HG03196 (cell line): Measurements from ENCODE around the gene TSPAN14.
"Not testable (repeated sequence)": the region's sequence is repeated elsewhere in the genome, so short reads cannot be mapped to it uniquely, and the experiment has no call there.

Experiments
- ATAC-seq: cut with Tn5 transposase; IDR thresholded peaks from one replicate; pipeline ENCODE4 v1.9.1; 2021; ENCODE audit not compliant: unreplicated experiment

The TSPAN14 gene

GRCh38 chr10:80468002-80468401 lies 13.9 kb downstream of the TSPAN14 start:
- no peak for ATAC-seq

DNA sequence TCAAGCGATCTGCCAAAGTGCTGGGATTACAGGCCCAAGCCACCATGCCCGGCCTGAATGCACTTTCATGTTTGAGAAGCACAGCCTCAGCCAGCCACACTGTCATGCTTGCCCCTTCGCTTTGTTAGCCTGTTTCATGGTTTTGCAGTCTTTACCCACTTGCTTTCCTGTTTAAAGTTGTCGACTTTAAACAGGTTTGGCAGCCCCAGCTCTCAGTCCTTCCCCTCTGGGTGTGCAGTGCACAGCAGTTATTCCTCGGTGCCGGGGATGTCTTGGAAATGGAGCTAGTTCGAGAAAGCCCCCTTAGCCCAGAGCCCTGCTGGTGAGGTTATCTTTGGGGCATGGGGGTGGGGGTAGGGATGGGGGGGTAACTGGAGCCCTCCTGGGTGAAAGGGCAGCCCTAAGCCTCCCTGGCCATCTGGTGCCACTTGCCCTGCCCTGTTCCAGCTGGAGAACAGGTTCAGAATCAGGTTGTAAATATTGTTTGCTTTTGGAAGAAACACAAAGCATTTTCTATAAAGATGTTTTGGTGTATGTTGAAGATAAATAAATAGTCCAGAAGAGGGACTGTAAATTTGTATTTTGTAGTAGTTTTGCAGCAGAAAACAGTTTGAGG lies 14.8 kb downstream of the TSPAN14 start:
- ATAC-seq: no peak

GRCh38 chr10:80470266-80470665 lies 16.2 kb downstream of the TSPAN14 start:
- no peak for ATAC-seq

GRCh38 chr10:80471001-80471400 lies 16.9 kb downstream of the TSPAN14 start:
- ATAC-seq: no peak

DNA sequence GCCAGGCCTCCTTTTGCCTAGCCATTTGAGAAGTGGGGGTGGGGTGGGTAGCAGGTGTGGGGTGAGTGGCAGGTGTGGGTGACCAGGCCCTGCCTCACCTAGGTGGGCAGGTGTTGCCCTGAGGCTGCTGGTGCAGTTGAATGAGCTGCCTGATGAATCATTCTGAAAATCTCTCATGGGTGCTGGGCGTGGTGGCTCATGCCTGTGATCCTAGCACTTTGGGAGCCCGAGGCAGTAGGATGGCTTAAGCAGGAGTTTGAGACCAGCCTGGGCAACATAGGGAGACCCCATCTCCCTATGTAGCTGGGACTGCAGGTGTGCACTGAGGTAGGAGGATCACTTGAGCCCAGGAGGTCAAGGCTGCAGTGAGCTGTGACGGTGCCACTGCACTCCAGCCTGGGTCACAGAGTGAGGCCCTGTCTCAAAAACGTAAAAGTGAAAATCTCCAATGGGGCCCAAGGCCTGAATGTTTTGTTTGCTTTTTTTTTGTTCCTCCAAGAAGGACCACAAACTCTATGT lies 17.7 kb downstream of the TSPAN14 start:
- ATAC-seq: peak; percentile 48

DNA sequence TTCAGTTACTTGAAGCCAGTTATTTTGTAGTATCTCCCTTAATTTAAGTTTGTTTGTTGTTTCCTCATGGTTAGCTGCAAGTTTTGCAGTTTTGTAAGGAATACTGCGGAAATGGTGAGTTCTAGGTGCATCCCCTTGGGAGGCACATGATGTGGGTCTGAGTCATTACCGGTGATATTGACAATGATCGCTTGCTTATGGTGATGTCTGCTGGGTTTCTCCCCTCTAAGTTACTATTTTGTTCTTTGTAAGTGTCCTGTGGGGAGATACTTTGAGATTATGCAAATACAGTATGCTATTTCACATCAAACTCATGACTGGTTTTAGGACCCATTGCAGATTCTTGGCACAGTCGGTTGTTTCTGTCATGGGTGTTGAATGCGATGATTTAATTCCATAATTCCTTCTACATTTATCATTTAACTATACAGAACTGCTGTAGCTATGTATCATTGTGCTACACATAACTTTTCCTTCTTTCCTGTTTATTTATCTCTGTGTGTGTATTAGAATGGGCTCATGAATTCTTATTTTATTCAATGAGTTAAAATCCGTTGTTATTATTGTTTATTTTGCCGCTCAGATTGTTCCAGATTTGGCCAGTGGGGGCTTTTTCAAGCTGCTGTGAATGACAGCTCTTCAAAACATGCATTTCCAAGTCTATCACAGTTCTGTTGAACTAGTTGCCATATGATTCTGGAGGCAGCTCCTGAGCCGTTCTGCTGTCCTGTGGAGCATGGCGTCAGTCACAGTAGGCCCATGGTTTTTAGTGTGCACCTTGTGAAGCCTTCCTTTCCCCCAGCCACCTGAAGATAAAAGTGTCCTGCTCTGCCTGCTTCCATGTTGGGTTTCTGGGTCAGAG lies 18.4 kb downstream of the TSPAN14 start:
- peak; percentile 94 for ATAC-seq

DNA sequence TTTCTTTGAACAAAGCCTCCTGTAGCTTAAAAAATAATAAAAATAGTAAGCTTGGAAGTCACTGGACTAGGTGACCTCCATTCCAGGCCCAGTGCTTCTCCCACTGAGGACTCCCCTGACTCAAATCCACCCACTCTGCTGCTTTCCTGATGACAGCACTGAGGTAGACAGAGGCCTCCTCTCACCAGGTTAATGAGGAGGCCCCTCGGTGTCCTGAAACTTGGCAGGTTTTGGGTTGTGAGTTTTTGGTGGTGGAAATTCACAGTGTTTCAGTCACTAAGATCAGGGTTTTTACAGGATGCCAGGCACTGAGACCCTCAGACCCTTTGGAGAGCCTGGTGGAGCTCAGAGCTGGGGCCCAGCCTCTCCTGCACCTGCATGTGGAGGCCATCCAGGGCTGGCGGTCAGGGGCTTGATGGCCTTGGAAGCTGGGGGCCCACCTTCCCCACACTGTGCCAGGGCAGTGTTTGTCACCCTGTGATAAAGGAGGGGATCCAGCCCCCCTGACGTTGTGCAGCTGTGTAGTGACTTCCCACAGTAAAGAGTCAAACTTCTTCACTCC lies 19.1 kb downstream of the TSPAN14 start:
- ATAC-seq: no peak

- no peak for ATAC-seq
These were observed 19.8 kb downstream of the TSPAN14 start for GRCh38 chr10:80473692-80474596.

- ATAC-seq: no peak
These were observed 20.4 kb downstream of the TSPAN14 start for GRCh38 chr10:80474597-80474910.

GRCh38 chr10:80474941-80475340 lies 20.8 kb downstream of the TSPAN14 start:
- ATAC-seq: no peak

GRCh38 chr10:80475641-80476040 lies 21.5 kb downstream of the TSPAN14 start:
- not testable (repeated sequence) for ATAC-seq

DNA sequence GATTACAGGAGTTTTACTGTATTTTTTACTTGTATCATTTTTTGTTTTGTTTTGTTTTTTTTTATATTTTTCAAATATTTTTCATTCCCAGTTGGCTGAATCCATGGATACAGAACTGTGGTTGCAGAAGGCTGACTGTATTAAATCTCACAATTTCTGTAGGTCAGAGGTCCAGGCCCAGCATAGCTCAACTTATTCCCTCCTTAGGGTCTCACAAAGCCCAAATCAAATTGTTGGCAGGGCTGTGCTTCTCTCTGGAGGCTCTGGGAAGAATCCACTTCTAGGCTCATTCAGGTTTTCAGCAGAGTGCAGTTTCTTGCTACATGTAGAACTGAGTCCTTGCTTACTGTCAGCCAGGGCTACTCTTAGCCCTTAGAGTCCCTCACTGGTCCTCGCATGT lies 22.6 kb downstream of the TSPAN14 start:
- no peak for ATAC-seq

DNA sequence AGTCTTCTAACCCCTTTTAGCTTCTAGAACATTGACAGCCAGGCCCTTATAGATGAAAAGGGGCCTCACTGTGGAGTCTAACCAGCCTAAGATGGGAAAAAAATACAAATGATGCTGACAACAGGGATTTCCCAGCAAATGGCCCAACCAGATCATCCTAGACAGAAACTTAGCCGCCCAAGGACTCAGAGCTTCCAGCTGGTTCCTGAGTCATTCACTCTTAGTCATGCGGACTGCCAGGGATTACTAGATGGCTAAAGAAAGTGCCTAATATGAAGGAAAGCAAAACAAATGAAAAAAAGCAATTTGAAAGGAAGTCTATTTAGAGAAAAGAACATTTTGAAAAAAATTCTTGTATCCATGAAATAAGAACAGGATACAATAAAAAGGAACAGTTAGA lies 23.7 kb downstream of the TSPAN14 start:
- ATAC-seq: no peak

DNA sequence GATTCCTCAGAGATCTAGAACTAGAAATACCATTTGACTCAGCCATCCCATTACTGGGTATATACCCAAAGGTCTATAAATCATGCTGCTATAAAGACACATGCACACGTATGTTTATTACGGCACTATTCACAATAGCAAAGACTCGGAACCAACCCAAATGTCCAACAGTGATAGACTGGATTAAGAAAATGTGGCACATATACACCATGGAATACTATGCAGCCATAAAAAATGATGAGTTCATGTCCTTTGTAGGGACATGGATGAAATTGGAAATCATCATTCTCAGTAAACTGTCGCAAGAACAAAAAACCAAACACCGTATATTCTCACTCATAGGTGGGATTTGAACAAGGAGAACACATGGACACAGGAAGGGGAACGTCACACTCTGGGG lies 26.3 kb downstream of the TSPAN14 start:
- not testable (repeated sequence) for ATAC-seq

DNA sequence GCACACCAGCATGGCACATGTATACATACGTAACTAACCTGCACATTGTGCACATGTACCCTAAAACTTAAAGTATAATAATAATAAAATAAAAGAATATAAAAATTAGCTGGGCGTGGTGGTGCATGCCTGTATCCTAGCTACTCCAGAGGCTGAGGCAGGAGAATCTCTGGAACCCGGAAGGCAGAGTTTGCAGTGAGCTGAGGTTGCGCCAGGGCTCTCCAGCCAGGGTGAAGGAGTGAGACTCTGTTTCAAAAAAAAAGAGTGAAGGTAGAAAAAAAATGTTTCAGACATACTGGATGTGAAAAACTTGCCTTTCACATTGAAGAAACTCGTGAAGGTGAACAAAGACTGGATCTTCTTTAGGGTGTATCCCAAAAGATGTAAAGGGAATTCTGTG lies 26.7 kb downstream of the TSPAN14 start:
- no peak for ATAC-seq

GRCh38 chr10:80484243-80484642 lies 30.1 kb downstream of the TSPAN14 start:
- no peak for ATAC-seq

GRCh38 chr10:80484676-80485075 lies 30.6 kb downstream of the TSPAN14 start:
- ATAC-seq: no peak

- ATAC-seq: no peak
These were observed 31.2 kb downstream of the TSPAN14 start for GRCh38 chr10:80485076-80485945.

DNA sequence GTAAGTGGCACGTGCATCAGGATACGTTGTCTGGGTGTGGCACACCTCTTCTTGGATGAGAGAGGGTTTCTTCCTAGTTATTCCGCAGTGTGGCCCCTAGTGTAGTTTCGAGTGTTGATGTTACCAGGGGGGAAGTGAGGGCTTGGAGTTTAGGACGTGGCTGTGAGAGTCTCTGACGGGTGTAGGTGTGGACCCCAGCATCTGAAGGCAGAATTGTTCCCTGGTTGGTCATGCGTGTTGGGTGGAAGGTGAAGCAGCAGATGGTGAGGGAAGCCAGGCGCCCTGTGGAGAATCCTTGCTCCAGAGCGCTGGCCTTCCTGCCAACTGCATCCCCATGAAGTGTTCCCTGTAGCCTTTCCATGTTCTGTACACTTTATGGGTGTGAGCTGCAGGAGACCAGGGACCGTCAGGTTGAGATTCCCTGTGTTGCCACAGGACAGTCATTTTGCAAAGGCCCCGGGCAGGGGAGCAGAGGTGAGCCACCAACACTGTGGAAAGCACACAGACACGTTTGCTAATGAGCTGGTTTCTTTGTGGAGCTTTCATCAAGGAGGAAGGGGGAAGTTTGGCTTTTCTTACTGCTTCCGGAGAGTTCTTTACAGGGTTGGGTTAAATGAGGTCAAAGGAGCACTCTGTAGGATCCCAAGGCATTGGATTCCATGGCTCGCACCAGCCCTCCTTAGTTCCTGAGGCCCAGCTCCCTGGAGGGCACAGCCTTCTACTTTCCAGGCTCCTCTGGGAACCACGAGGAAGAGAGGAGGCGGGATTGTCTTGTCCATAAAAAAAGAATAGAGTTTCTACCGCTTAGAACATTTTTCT lies 32.0 kb downstream of the TSPAN14 start:
- ATAC-seq: no peak
